ENCODE data around the gene GABBR2.

Gene GABBR2

GRCh38 chr9:98360176-98360708 lies 348.5 kb downstream of the GABBR2 start:
- no peak for DNase-seq

GRCh38 chr9:98359569-98359968 lies 349.2 kb downstream of the GABBR2 start:
- DNase-seq = no peak

- no peak for DNase-seq
Observed at GRCh38 chr9:98357921-98358535, 350.7 kb downstream of the GABBR2 start.

- DNase-seq = no peak
Observed at GRCh38 chr9:98356953-98357690, 351.6 kb downstream of the GABBR2 start.

GRCh38 chr9:98356326-98356725 lies 352.4 kb downstream of the GABBR2 start:
- no peak for DNase-seq

- no peak for DNase-seq
Observed at GRCh38 chr9:98351370-98351769, 357.4 kb downstream of the GABBR2 start.

GRCh38 chr9:98347642-98348041 lies 361.1 kb downstream of the GABBR2 start:
- DNase-seq = no peak

- DNase-seq = no peak
Observed at GRCh38 chr9:98345011-98345410, 363.7 kb downstream of the GABBR2 start.

- DNase-seq = no peak
Observed at GRCh38 chr9:98344581-98344980, 364.2 kb downstream of the GABBR2 start.

- DNase-seq = peak in 1 of 58 donors; percentile 29
Observed at GRCh38 chr9:98342820-98343210, 365.9 kb downstream of the GABBR2 start.

GRCh38 chr9:98342098-98342819 lies 366.5 kb downstream of the GABBR2 start:
- DNase-seq = no peak

- no peak for DNase-seq
Observed at GRCh38 chr9:98341157-98342097, 367.3 kb downstream of the GABBR2 start.

- no peak for DNase-seq
Observed at GRCh38 chr9:98339987-98340800, 368.5 kb downstream of the GABBR2 start.

GRCh38 chr9:98335661-98336060 lies 373.1 kb downstream of the GABBR2 start:
- no peak for DNase-seq

GRCh38 chr9:98334796-98335195 lies 373.9 kb downstream of the GABBR2 start:
- no peak for DNase-seq

GRCh38 chr9:98333703-98334582 lies 374.8 kb downstream of the GABBR2 start:
- no peak for DNase-seq

- no peak for DNase-seq
Observed at GRCh38 chr9:98332405-98332831, 376.3 kb downstream of the GABBR2 start.

GRCh38 chr9:98331536-98332259 lies 377.0 kb downstream of the GABBR2 start:
- DNase-seq = peak in 9 of 58 donors; percentile 12 to 40 (median 30)

All from anterior cingulate cortex (tissue), 58 donors.